ENCODE measurements around the gene NFATC1. TPM values are rescaled to one million over a fixed set of nuclear protein-coding genes. Genes with fewer than 3 reads are reported as not detected.

Gene NFATC1
- total and polyA plus RNA-seq, 4 donors: 4.6 to 8.0 (median 6.8) TPM

DNA sequence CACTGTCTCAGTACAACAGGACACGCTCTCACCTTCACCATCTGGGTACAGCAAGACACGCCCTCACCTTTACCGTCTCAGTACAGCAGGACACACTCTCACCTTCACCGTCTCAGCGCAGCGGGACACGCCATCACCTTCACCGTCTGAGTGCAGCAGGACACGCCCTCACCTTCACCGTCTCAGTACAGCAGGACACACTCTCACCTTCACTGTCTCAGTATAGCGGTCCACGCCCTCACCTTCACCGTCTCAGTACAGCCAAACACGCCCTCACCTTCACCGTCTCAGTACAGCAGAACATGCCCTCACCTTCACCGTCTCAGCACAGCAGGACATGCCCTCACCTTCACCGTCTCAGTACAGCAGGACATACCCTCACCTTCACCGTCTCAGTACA, 174.0 kb downstream of the NFATC1 start:
- Histone ChIP-seq H3K4me1 (ENCODE audit: control insufficient read depth, insufficient read depth, low read length) (peaks cover 20% of the 10 kb centered on the region), H3K9me3 (ENCODE audit: control insufficient read depth, insufficient read depth, low read length) (peaks cover 10% of the 10 kb centered on the region), H3K4me3 (ENCODE audit: low read depth, low read length) (no peak overlapping the region), H3K36me3 (ENCODE audit: control insufficient read depth, insufficient read depth, low read length) (peaks cover 2% of the 10 kb centered on the region), H3K27ac (ENCODE audit: low read depth, low read length) (no peak overlapping the region), H3K27me3 (ENCODE audit: control insufficient read depth, insufficient read depth, low read length) (no peaks in the 10 kb centered on the region)
- WGBS (ENCODE audit: insufficient coverage): 89% methylated on average over 17 of the region's 18 CpGs
- no peak for DNase-seq (ENCODE audit: low read depth in 4 of 6, low spot score in 6 of 6)

DNA sequence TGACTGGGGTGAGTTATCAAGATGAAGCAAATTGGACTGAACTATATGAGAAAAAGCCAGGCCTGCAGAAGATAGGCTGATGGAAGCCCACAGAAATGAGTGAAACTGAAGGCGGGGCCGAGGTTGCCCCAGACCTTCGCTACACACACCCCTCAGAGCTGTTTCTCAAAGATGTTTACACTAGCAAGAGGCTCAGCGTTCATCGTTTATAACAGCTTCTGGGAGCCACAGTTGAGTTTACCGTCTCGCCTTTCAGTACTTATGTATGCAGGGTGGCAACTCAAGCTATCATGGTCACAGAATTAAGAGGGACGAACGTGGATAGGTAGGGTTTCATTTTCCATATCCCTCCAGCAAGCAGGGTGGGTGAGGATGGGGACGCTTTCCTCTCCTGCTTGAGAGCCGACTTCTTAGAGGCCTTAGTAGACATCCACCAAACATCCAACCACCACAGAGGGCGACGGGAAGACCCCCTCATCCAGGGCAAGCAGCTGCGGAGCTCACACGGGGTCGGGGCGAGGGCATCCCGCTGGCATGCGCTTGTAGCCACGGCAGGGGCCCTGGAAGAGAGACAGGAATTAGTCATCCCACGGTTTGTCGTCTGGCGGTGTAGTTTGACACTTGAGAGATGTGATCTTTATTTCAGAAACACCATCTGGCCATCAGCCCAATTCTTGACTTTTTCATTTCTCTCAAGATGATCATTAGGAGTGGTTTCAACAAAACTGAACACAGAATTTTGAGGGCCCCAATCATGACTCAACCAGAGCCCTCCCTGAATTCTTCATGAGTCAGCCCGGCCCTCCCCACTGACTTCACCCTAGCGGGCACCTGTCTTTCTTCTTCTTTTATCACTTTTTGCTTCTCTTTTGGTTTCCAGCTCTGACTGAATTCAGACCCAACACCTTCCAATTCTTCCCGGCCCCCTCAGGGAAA, 174.8 kb downstream of the NFATC1 start:
- Histone ChIP-seq H3K36me3 (ENCODE audit: control insufficient read depth, insufficient read depth, low read length) (peaks cover 2% of the 10 kb centered on the region), H3K27me3 (ENCODE audit: control insufficient read depth, insufficient read depth, low read length) (no peaks in the 10 kb centered on the region), H3K27ac (ENCODE audit: low read depth, low read length) (no peak overlapping the region), H3K9me3 (ENCODE audit: control insufficient read depth, insufficient read depth, low read length) (peaks cover 10% of the 10 kb centered on the region), H3K4me3 (ENCODE audit: low read depth, low read length) (no peak overlapping the region), H3K4me1 (ENCODE audit: control insufficient read depth, insufficient read depth, low read length) (peaks cover 28% of the 10 kb centered on the region)
- 81% methylated on average over 15 of the region's 26 CpGs for WGBS (ENCODE audit: insufficient coverage)
- DNase-seq (ENCODE audit: low read depth in 4 of 6, low spot score in 6 of 6): no peak

DNA sequence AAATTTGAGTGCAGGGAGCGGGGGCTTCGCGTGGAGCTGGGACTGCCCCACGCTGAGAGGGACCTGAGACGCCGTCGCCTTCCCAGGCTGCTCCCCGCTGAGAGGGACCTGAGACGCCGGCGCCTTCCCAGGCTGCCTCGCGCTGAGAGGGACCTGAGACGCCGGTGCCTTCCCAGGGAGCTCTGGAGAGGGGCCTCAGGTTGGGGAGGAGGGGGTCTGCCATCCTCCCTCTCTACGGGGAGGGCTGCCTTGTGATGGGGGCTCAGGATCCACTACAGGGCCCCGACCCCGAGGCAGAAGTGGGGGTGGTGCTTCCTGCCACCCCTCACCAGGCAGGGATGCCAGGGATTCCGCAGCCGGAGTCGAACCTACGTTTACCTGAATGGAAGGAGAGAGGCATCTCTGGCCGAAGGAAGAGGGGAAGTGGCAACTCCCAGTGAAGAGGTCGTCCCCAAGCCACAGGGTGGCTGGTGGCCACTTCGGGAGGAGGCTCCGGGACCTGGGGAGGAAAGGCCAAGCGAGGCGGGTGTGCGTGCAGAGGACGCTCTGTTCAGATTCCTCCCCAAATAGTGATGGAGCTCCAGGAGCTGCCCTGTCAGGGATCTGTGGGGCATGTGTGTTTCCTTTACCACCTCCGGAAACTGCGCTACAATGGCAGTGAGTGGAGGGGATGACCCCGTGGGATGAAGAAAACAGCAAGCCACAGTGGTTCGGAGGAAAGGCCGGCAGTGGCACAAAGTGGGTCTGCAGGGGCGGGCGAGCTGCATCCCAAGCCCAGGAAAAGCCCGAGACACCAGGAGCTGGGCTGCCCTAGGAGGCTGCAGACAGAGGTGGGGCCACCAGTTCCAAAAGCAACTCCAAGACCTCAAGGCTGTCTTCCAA, 175.7 kb downstream of the NFATC1 start:
- Histone ChIP-seq H3K9me3 (ENCODE audit: control insufficient read depth, insufficient read depth, low read length) (peaks cover 10% of the 10 kb centered on the region), H3K4me1 (ENCODE audit: control insufficient read depth, insufficient read depth, low read length) (peaks cover 37% of the 10 kb centered on the region), H3K4me3 (ENCODE audit: low read depth, low read length) (no peak overlapping the region), H3K27me3 (ENCODE audit: control insufficient read depth, insufficient read depth, low read length) (no peaks in the 10 kb centered on the region), H3K27ac (ENCODE audit: low read depth, low read length) (no peak overlapping the region), H3K36me3 (ENCODE audit: control insufficient read depth, insufficient read depth, low read length) (peaks cover 2% of the 10 kb centered on the region)
- WGBS (ENCODE audit: insufficient coverage): 90% methylated on average over 29 of the region's 38 CpGs
- no peak for DNase-seq (ENCODE audit: low read depth in 4 of 6, low spot score in 6 of 6)

DNA sequence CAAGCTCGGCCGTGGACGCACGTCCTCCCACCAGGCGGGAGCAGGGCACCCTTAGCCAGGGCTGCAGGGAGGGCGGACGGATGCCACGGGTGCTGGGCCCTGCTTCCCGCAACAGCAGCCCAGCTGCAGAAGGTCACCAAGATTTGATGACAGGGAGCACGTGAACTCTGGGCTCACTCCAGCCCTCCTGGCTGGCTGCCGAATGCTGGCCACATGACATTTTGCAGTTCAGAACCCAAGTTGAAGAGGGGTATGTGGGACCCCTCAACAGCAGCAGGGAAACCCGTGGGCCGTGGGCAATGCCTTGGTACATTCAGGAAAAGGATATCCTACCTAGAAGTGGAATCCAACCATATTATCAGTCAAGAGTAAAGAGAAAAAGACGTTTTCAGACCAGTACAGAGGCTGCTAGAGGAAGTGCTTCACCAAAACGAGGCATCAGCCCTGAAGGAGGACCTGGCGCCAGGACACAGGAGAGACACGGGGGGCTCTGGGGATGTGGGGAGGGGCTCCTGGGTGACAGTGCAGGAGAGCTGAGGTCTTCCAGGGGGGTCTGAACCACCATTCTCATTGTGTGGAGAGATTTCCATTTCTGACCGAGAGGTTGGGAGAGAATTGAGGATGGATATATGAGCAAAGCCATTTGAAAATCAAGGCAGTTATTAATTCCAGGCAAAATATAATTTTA, 176.5 kb downstream of the NFATC1 start:
- Histone ChIP-seq H3K4me3 (ENCODE audit: low read depth, low read length) (no peak overlapping the region), H3K9me3 (ENCODE audit: control insufficient read depth, insufficient read depth, low read length) (peaks cover 10% of the 10 kb centered on the region), H3K27me3 (ENCODE audit: control insufficient read depth, insufficient read depth, low read length) (no peaks in the 10 kb centered on the region), H3K27ac (ENCODE audit: low read depth, low read length) (no peak overlapping the region), H3K4me1 (ENCODE audit: control insufficient read depth, insufficient read depth, low read length) (peaks cover 38% of the 10 kb centered on the region), H3K36me3 (ENCODE audit: control insufficient read depth, insufficient read depth, low read length) (peaks cover 2% of the 10 kb centered on the region)
- no peak for DNase-seq (ENCODE audit: low read depth in 4 of 6, low spot score in 6 of 6)
- whole genome bisulfite sequencing (ENCODE audit: insufficient coverage): 98% methylated on average over 17 of the region's 18 CpGs

DNA sequence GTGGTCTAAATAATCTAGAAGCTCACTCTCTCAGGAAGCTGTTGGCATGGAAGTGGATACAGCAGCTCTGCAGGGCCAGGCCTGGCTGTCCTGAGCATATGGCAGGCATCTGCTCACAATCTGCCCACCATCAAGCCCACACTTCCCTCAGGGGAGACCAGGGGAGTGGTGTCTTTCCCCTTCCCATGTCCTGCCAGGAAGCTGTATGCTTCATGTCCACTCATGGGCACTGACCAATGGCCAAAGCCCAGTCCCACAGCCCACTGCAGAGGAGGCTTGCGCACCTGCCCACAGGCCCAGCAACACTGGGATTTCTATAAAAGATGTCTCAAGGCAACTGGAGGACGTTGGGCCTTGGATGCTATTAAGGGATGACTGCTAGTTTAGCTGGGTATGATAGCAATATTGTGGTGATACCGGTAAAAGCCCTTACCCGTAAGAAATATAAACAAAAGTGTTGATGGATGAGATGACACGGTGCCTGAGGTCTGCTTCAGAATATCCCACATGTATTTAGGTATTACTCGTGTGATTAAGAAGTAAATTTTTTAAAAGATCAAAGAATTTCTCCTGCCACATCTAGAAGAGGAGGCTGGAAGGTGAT, 177.2 kb downstream of the NFATC1 start:
- no peak for DNase-seq (ENCODE audit: low read depth in 4 of 6, low spot score in 6 of 6)
- peaks cover 38% of the 10 kb centered on the region for H3K4me1 ChIP-seq (ENCODE audit: control insufficient read depth, insufficient read depth, low read length)
- no peak overlapping the region for H3K27ac ChIP-seq (ENCODE audit: low read depth, low read length)
- peaks cover 10% of the 10 kb centered on the region for H3K9me3 ChIP-seq (ENCODE audit: control insufficient read depth, insufficient read depth, low read length)
- H3K36me3 ChIP-seq (ENCODE audit: control insufficient read depth, insufficient read depth, low read length): peaks cover 2% of the 10 kb centered on the region
- H3K4me3 ChIP-seq (ENCODE audit: low read depth, low read length): no peak overlapping the region
- WGBS (ENCODE audit: insufficient coverage): 90% methylated on average over 5 of the region's 6 CpGs
- H3K27me3 ChIP-seq (ENCODE audit: control insufficient read depth, insufficient read depth, low read length): no peaks in the 10 kb centered on the region

DNA sequence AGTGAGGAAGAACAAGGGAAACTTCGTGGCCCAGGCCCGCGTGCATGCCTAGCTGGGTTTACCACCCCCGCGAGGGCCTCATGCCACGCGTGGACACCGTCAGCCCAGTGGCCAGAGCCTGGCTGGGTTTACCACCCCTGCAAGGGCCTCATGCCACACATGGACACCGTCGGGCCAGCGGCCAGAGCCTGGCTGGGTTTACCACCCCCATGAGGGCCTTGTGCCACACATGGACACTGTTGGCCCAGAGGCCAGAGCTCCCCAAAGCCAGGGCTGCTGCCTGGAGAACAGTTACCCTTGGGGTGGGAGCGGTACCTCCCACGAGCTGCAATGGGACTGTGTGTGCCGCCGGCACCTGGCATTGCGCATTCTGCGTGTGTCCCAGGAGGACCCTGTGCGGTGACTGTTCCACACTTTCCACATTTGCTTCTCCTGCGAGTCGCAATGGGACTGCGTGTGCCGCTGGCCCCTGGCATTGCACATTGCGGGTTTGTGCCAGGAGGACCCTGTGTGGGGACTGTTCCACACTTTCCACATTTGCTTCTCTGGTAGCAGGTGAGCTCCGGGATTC, 178.3 kb downstream of the NFATC1 start:
- Histone ChIP-seq H3K9me3 (ENCODE audit: control insufficient read depth, insufficient read depth, low read length) (peaks cover 10% of the 10 kb centered on the region), H3K4me1 (ENCODE audit: control insufficient read depth, insufficient read depth, low read length) (peaks cover 48% of the 10 kb centered on the region), H3K27me3 (ENCODE audit: control insufficient read depth, insufficient read depth, low read length) (no peaks in the 10 kb centered on the region), H3K4me3 (ENCODE audit: low read depth, low read length) (no peak overlapping the region), H3K27ac (ENCODE audit: low read depth, low read length) (no peak overlapping the region), H3K36me3 (ENCODE audit: control insufficient read depth, insufficient read depth, low read length) (peaks cover 2% of the 10 kb centered on the region)
- no peak for DNase-seq (ENCODE audit: low read depth in 4 of 6, low spot score in 6 of 6)
- 99% methylated on average over 24 of the region's 24 CpGs for WGBS (ENCODE audit: insufficient coverage)

DNA sequence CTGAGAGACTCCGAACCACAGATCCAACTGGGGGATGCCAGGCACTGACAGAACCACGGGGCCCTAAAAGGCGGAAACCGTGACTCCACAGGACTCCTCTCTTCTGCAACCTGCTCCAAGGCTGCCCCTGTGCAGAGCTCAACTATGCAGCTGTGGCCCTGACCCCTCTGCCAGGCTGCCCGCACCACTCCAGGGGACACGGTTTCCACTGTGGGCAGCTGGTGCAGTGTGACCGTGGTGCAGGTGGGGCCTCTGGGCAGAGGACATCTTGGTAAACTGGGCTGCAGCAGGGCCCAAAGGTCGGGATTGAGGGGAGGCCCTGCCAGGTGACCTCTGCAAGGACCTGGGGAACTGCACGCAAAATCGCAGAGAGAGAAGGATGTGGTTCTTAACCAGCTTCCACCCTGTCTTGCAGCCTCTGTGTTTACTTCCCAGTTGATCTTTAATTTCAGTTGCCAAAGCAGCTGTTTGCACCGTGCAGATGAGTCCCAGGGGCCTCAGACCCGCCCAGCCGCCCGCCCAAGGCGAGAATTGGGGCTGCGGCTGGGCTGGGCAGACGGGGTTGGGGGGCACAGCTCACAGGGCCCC, 179.3 kb downstream of the NFATC1 start:
- Histone ChIP-seq H3K9me3 (ENCODE audit: control insufficient read depth, insufficient read depth, low read length) (peaks cover 10% of the 10 kb centered on the region), H3K4me1 (ENCODE audit: control insufficient read depth, insufficient read depth, low read length) (peaks cover 52% of the 10 kb centered on the region), H3K36me3 (ENCODE audit: control insufficient read depth, insufficient read depth, low read length) (peaks cover 2% of the 10 kb centered on the region), H3K27ac (ENCODE audit: low read depth, low read length) (no peak overlapping the region), H3K27me3 (ENCODE audit: control insufficient read depth, insufficient read depth, low read length) (no peaks in the 10 kb centered on the region), H3K4me3 (ENCODE audit: low read depth, low read length) (no peak overlapping the region)
- 86% methylated on average over 13 of the region's 17 CpGs for WGBS (ENCODE audit: insufficient coverage)
- DNase-seq (ENCODE audit: low read depth in 4 of 6, low spot score in 6 of 6): no peak

DNA sequence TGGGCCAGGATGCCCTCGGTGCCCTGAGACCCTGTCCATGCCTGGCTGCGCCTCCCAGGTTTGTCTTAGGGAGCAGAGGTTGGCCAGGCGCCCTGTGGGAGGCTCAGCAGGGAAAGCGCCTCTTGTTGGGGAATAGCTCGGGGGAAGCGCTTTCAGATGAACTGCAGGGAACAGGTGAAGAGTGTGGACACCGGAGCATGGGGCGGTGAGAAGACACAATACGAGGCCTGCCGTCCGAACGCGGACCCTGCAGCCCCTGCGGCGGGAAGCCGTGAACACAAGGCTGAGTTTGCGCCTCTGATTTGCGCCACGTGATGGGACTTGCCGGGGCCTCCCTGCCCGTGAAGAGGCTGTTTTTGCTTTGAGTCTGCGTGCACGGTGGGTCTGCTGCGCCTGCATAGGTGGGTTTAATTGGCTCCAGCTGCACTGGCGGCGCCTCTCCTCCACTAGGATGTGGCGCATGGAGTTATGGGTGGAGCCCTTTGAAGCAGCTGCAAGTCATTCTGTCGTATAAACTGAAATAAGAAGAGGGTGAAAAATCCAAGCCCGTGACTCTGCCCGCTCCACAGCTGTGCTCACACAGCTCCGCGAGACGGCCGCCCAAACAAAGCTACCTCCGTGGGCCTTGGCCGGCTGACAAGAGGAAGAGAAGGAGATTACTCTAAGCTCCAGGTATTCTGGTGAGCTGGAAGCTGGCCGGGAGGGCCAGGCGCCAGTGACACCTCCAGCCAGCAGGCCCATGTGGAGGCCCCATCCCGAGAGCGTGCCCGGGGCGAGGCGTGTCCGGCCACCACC, 180.4 kb downstream of the NFATC1 start:
- DNase-seq (ENCODE audit: low read depth in 4 of 6, low spot score in 6 of 6): peak in 2 of 6 donors; percentile 74 to 82
- peaks cover 7% of the 10 kb centered on the region for H3K36me3 ChIP-seq (ENCODE audit: control insufficient read depth, insufficient read depth, low read length)
- WGBS (ENCODE audit: insufficient coverage): 59% methylated on average over 41 of the region's 44 CpGs
- H3K9me3 ChIP-seq (ENCODE audit: control insufficient read depth, insufficient read depth, low read length): peaks cover 10% of the 10 kb centered on the region
- H3K4me3 ChIP-seq (ENCODE audit: low read depth, low read length): no peak overlapping the region
- H3K27ac ChIP-seq (ENCODE audit: low read depth, low read length): peak overlapping the region; percentile 29
- no peaks in the 10 kb centered on the region for H3K27me3 ChIP-seq (ENCODE audit: control insufficient read depth, insufficient read depth, low read length)
- H3K4me1 ChIP-seq (ENCODE audit: control insufficient read depth, insufficient read depth, low read length): peaks cover 57% of the 10 kb centered on the region

All from spinal cord (tissue), 10 donors.